A673 (cell line): ENCODE results near the gene C2orf81. TPM values are rescaled to one million over a fixed set of nuclear protein-coding genes. Genes with fewer than 3 reads are reported as not detected.
"Not testable (repeated sequence)": the region's sequence is repeated elsewhere in the genome, so short reads cannot be mapped to it uniquely, and the experiment has no call there.

Experiments used
- Bru-seq: library from RNA; stranded (reverse); fragments of 400-500 nt; gene quantifications from one replicate; lab custom pipeline; 2021; lab: Mats Ljungman, UMichigan
- BruChase-seq, 2 experiments: library from RNA; stranded (reverse); fragments of 400-500 nt; gene quantifications; one replicate each; lab custom pipeline; 2021; lab: Mats Ljungman, UMichigan
- BruUV-seq: library from RNA; stranded (reverse); fragments of 400-500 nt; replicated peaks from 2 replicates; lab custom pipeline; 2021; lab: Mats Ljungman, UMichigan
- CTCF ChIA-PET: fragments of 300-600 bp; sonication (Branson Sonifier 250); formaldehyde crosslinking; loops from one replicate; lab custom pipeline; 2022; ENCODE audit warnings: antibody characterized with exemption; lab: Charles Lee
- POLR2A ChIA-PET: fragments of 300-600 bp; sonication (Branson Sonifier 250); formaldehyde crosslinking; loops from one replicate; lab custom pipeline; 2022; ENCODE audit warnings: antibody characterized with exemption; ENCODE audit not compliant: low non-redundant PET; lab: Charles Lee
- DNase-seq: peaks from one replicate; pipeline ENCODE4 v3.0.0-alpha.2; 2015; ENCODE audit warnings: low spot score
- H3K27ac ChIP-seq: fragments of 200-600 bp; sonication (generic); 2 replicates; pipeline ENCODE4 v1.5.1; 2016; ENCODE audit warnings: mixed run types, low read depth, mild to moderate bottlenecking, mixed read lengths, antibody characterized with exemption, low read length; ENCODE audit not compliant: poor library complexity, severe bottlenecking
- H3K27me3 ChIP-seq: fragments of 200-600 bp; sonication (generic); replicated peaks from 2 replicates; pipeline ENCODE4 v1.6.1; 2017; ENCODE audit warnings: mixed run types, low read depth, mild to moderate bottlenecking, mixed read lengths, antibody characterized with exemption, low read length; ENCODE audit not compliant: insufficient read depth, poor library complexity
- H3K36me3 ChIP-seq: fragments of 200-600 bp; sonication (generic); 2 replicates; pipeline ENCODE4 v1.6.1; 2016; ENCODE audit warnings: mixed run types, mild to moderate bottlenecking, mixed read lengths, antibody characterized with exemption, low read length; ENCODE audit not compliant: insufficient read depth, poor library complexity, severe bottlenecking
- H3K4me1 ChIP-seq: fragments of 200-600 bp; sonication (generic); 2 replicates; pipeline ENCODE4 v1.6.1; 2017; ENCODE audit warnings: mixed run types, mild to moderate bottlenecking, mixed read lengths, antibody characterized with exemption, low read length; ENCODE audit not compliant: insufficient read depth, poor library complexity, severe bottlenecking
- H3K4me3 ChIP-seq: fragments of 200-600 bp; sonication (generic); 2 replicates; pipeline ENCODE4 v1.5.1; 2016; ENCODE audit warnings: low read depth, mixed run types, mild to moderate bottlenecking, mixed read lengths, low read length; ENCODE audit not compliant: poor library complexity, severe bottlenecking
- H3K9me3 ChIP-seq: fragments of 200-600 bp; sonication (generic); 2 replicates; pipeline ENCODE4 v1.6.1; 2016; ENCODE audit warnings: mixed run types, low read depth, mild to moderate bottlenecking, mixed read lengths, antibody characterized with exemption, low read length; ENCODE audit not compliant: poor library complexity, severe bottlenecking
- EZH2 ChIP-seq: fragments of 200-600 bp; sonication (generic); IDR thresholded peaks from 2 replicates; pipeline ENCODE4 v1.6.1; 2017; ENCODE audit warnings: borderline replicate concordance, low read depth, mild to moderate bottlenecking, mixed read lengths, antibody characterized with exemption, low read length; ENCODE audit not compliant: poor library complexity, severe bottlenecking
- intact Hi-C: fragments of 100-400 bp; cut with micrococcal nuclease; formaldehyde crosslinking; loops from one replicate; pipeline ENCODE4 v1.10.0; 2022; ENCODE audit not compliant: unreplicated experiment
- long read RNA-seq: library from polyadenylated mRNA; stranded (forward); transcript quantifications from one replicate; pipeline ENCODE4 v2.0.0, GENCODE V29; 2022
- total RNA-seq: library from RNA; stranded (reverse); gene quantifications from 2 replicates; pipeline ENCODE4 v1.2.3, GENCODE V29; 2021
- TF ChIP-seq, protein P1 (sequence below): fragments of 300-800, 200-600 bp; sonication (generic); conservative IDR thresholded peaks from 2 replicates; pipeline ENCODE4 v1.5.1; 2017; ENCODE audit warnings: low read depth, mild to moderate bottlenecking, antibody characterized with exemption, low read length, moderate library complexity, mixed read lengths

The C2orf81 gene
- total RNA-seq (1.6 and 1.9 TPM in 2 replicates), Bru-seq, nascent RNA (not detected), BruChase-seq, experiment 1, labeled RNA remaining after a 2-hour chase (percentile 29 among the genes with signal in this experiment), BruChase-seq, experiment 2, labeled RNA remaining after a 6-hour chase (percentile 22 among the genes with signal in this experiment)
- long read RNA-seq: 0 reads

DNA sequence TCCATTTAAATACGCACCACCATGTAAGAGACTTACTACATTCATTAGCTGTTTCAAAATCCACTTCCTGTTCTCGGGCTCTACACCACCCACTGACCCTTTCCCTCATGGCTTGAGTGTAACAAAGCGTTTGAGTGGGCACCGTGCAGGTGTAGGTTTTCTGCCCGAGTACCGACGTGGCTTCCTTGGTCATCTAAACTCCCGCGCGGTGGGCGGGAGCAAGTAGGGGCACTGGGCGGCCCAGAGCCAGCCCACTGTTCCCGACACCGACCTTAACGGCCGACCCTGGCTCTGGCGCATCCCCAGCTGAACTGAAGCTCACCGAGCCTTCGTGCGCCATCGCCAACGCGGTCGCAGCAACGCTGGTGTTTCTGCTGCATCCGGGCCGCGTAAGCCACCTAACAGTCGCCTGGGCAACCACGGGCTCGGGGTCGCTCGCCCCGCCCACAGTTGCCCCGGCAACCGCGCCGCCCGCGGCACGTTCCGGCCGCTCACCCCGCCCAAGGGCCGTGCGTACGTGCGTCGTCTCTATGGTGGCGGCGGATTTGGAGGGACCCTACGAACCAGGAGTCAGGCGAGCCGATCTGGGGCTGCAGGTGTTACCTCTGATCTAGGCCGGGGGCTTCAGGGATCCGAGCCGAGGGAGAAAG, at the start of gene C2orf81, which contains the start of gene WDR54:
Gene C2orf81, minus strand, starts transcription at position 399 of the 650 bp plus-strand sequence. Its CDS starts 59 bp downstream, at position 340.
Gene WDR54, plus strand, starts transcription at position 510 of the 650 bp plus-strand sequence. CDS start 424 bp downstream, outside the sequence.
- BruUV-seq: no TSS peak
- Histone ChIP-seq H3K27me3 (no peaks in the 10 kb centered on the region), H3K36me3 (peaks cover 6% of the 10 kb centered on the region), H3K4me3 (peak within 1 kb of the TSS; percentile 72), H3K27ac (no peak within 1 kb of the TSS), H3K9me3 (no peaks in the 10 kb centered on the region), H3K4me1 (peaks cover 4% of the 10 kb centered on the region)
- intact Hi-C loops: no loop called here
- TF ChIP-seq, protein P1, sequence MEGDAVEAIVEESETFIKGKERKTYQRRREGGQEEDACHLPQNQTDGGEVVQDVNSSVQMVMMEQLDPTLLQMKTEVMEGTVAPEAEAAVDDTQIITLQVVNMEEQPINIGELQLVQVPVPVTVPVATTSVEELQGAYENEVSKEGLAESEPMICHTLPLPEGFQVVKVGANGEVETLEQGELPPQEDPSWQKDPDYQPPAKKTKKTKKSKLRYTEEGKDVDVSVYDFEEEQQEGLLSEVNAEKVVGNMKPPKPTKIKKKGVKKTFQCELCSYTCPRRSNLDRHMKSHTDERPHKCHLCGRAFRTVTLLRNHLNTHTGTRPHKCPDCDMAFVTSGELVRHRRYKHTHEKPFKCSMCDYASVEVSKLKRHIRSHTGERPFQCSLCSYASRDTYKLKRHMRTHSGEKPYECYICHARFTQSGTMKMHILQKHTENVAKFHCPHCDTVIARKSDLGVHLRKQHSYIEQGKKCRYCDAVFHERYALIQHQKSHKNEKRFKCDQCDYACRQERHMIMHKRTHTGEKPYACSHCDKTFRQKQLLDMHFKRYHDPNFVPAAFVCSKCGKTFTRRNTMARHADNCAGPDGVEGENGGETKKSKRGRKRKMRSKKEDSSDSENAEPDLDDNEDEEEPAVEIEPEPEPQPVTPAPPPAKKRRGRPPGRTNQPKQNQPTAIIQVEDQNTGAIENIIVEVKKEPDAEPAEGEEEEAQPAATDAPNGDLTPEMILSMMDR: no peak
- TF ChIP-seq EZH2: no peak
- peak; percentile 95 for DNase-seq
- ChIA-PET CTCF (no interaction called here), POLR2A (no interaction called here)

DNA sequence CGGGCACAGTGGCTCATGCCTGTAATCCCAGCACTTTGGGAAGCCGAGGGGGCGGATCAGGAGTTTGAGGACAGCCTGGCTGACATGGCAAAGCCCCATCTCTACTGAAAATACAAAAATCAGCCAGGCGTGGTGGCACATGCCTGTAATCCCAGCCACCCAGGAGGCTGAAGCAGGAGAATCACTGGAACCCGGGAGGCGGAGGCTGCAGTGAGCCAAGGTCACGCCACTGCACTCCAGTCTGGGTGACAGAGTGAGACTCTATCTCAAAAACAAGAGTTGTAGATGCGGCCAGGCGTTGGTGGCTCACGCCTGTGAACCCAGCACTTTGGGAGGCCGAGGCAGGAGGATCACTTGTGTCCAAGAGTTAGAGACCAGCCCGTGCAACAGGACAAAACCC, 49.3 kb upstream of the C2orf81 start:
- intact Hi-C loops, H3K27me3 ChIP-seq, H3K4me3 ChIP-seq, H3K4me1 ChIP-seq, H3K27ac ChIP-seq, BruUV-seq, DNase-seq, CTCF ChIA-PET, H3K9me3 ChIP-seq: not testable (repeated sequence)
- H3K36me3 ChIP-seq: peaks cover 11% of the 10 kb centered on the region
- POLR2A ChIA-PET: interaction anchor here (0.7 kb wide), 1 partner anchor 89 kb away, joined by 26 read pairs; no protein-coding TSS in a partner anchor

DNA sequence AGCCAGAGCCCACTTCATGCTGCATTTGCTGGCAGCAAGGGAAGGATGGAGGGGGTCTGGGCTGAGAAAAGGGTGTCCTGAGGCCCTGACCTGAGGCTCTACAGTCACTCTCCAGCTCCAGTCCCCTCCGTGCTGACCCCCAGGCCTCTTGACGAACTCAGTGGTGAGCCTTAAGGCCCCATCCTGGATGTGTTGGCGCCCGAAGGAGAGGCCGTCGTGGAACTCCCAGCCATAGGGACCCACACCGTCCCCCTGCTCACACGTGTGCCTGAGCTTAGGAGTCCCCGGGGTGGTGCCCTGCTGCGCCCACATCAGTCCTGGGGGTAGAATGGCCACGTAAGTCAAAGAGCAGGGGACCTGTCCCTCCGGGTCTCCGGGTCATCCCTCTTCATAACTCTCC, 43.0 kb upstream of the C2orf81 start:
- ChIA-PET POLR2A (no interaction called here), CTCF (no interaction called here)
- BruUV-seq: no TSS peak
- DNase-seq: no peak
- Histone ChIP-seq H3K36me3 (peaks cover 18% of the 10 kb centered on the region), H3K4me1 (peaks cover 5% of the 10 kb centered on the region), H3K27ac (peak overlapping the region; percentile 75), H3K4me3 (peak overlapping the region; percentile 72), H3K9me3 (no peaks in the 10 kb centered on the region), H3K27me3 (no peaks in the 10 kb centered on the region)
- intact Hi-C loops: no loop called here
- TF ChIP-seq EZH2: no peak
- TF ChIP-seq, protein P1: no peak
